ENCODE results near the gene PIM3. TPM values are rescaled to one million over a fixed set of nuclear protein-coding genes. Genes with fewer than 3 reads are reported as not detected.

PIM3 gene
- polyA plus RNA-seq, 1 of the 3 experiments (the other 2 are of a cell fraction): 15.3 TPM

- Histone ChIP-seq H4K20me1 (ENCODE audit: insufficient read depth) (no peaks in the 10 kb centered on the region), H3K4me2 (no peak overlapping the region), H3K27ac (ENCODE audit: low read depth in 2 of 2, low read length in 1 of 2) (peak overlapping the region in 1 of 2 experiments; percentile 69; a peak in 2 of 4 replicates), H3K9me3 (no peaks in the 10 kb centered on the region), H3K9ac (no peak overlapping the region), H3K27me3 (ENCODE audit: insufficient read depth) (no peaks in the 10 kb centered on the region), H2AFZ (ENCODE audit: low read depth) (no peak overlapping the region), H3K9me2 (no peaks in the 10 kb centered on the region), H3K79me2 (ENCODE audit: insufficient read depth) (no peaks in the 10 kb centered on the region), H3K4me1 (ENCODE audit: control insufficient read depth in 1 of 2, insufficient read depth in 2 of 2, low read depth in 1 of 2, low read length in 1 of 2) (peaks cover 13 to 39% of the 10 kb centered on the region in 2 experiments; a peak in 3 of 4 replicates), H3K4me3 (ENCODE audit: low read depth in 2 of 2, low read length in 1 of 2) (no peak overlapping the region), H3K36me3 (replicated peaks in 1 of 2; ENCODE audit: control insufficient read depth in 1 of 2, insufficient read depth in 2 of 2, low read length in 1 of 2) (no peaks in the 10 kb centered on the region), H3F3A (replicated peaks; ENCODE audit: insufficient read depth) (no peaks in the 10 kb centered on the region)
- CTCF ChIA-PET: interaction anchor here (1.4 to 1.5 kb wide), 2 partner anchors 23 to 24 kb away, joined by 3 to 6 read pairs; no protein-coding TSS in a partner anchor
- POLR2A ChIA-PET: no interaction called here
- no CpG with 5 or more reads among the region's 18 CpGs for WGBS (ENCODE audit: low lambda C conversion rate)
- peak; percentile 68 for DNase-seq
- no peak for TF ChIP-seq TEAD4 (IDR thresholded peaks at IDR 0.05; ENCODE audit: borderline replicate concordance, insufficient read depth)
- TF ChIP-seq FOXM1 (IDR thresholded peaks at IDR 0.05; ENCODE audit: low read depth): no peak
- TF ChIP-seq GABPA (IDR thresholded peaks at IDR 0.05; ENCODE audit: low read depth): no peak
- TF ChIP-seq RXRA (IDR thresholded peaks at IDR 0.05; ENCODE audit: borderline replicate concordance, low read depth): no peak
- no peak for TF ChIP-seq EP300 (IDR thresholded peaks at IDR 0.05; ENCODE audit: borderline replicate concordance in 1 of 2, low read depth in 1 of 2, low read length in 1 of 2)
- TF ChIP-seq USF1 (IDR thresholded peaks at IDR 0.05; ENCODE audit: borderline replicate concordance, low read depth): no peak
- no peak for TF ChIP-seq RFX5 (IDR thresholded peaks at IDR 0.05; ENCODE audit: low read length)
- no peak for TF ChIP-seq RAD21 (IDR thresholded peaks at IDR 0.05; ENCODE audit: low read length)
- TF ChIP-seq REST (IDR thresholded peaks at IDR 0.05; ENCODE audit: low read depth, low read length): no peak
Observed at GRCh38 chr22:49953680-49954344, 6.8 kb upstream of the PIM3 start.

GRCh38 chr22:49954354-49954753, 6.2 kb upstream of the PIM3 start:
- no peak overlapping the region for H2AFZ ChIP-seq (ENCODE audit: low read depth)
- peaks cover 13 to 41% of the 10 kb centered on the region in 2 experiments; a peak in 3 of 4 replicates for H3K4me1 ChIP-seq (ENCODE audit: control insufficient read depth in 1 of 2, insufficient read depth in 2 of 2, low read depth in 1 of 2, low read length in 1 of 2)
- no peaks in the 10 kb centered on the region for H4K20me1 ChIP-seq (ENCODE audit: insufficient read depth)
- no peaks in the 10 kb centered on the region for H3K79me2 ChIP-seq (ENCODE audit: insufficient read depth)
- no peak overlapping the region for H3K4me2 ChIP-seq
- ChIA-PET CTCF (interaction anchor here (1.4 kb wide), 2 partner anchors 24 to 236 kb away, joined by 3 read pairs; no protein-coding TSS in a partner anchor), POLR2A (no interaction called here)
- no peak overlapping the region for H3K9ac ChIP-seq
- H3F3A ChIP-seq (replicated peaks; ENCODE audit: insufficient read depth): no peaks in the 10 kb centered on the region
- TF ChIP-seq POLR2AphosphoS5 (IDR thresholded peaks at IDR 0.05; ENCODE audit: low read depth, low read length): no peak
- no peak for TF ChIP-seq RXRA (IDR thresholded peaks at IDR 0.05; ENCODE audit: borderline replicate concordance, low read depth)
- no peak for TF ChIP-seq EP300 (IDR thresholded peaks at IDR 0.05; ENCODE audit: borderline replicate concordance in 1 of 2, low read depth in 1 of 2, low read length in 1 of 2)
- TF ChIP-seq FOXJ3 (CRISPR knock-in tag; IDR thresholded peaks at IDR 0.05): no peak
- TF ChIP-seq TAF1 (IDR thresholded peaks at IDR 0.05; ENCODE audit: borderline replicate concordance, low read depth, low read length): no peak
- H3K9me3 ChIP-seq: no peaks in the 10 kb centered on the region
- no peaks in the 10 kb centered on the region for H3K9me2 ChIP-seq
- no peak for DNase-seq
- H3K27ac ChIP-seq (ENCODE audit: low read depth in 2 of 2, low read length in 1 of 2): peak overlapping the region in 1 of 2 experiments; percentile 69; a peak in 2 of 4 replicates
- H3K4me3 ChIP-seq (ENCODE audit: low read depth in 2 of 2, low read length in 1 of 2): no peak overlapping the region
- H3K36me3 ChIP-seq (replicated peaks in 1 of 2; ENCODE audit: control insufficient read depth in 1 of 2, insufficient read depth in 2 of 2, low read length in 1 of 2): no peaks in the 10 kb centered on the region
- 94% methylated on average over 6 of the region's 8 CpGs for WGBS (ENCODE audit: low lambda C conversion rate)
- H3K27me3 ChIP-seq (ENCODE audit: insufficient read depth): no peaks in the 10 kb centered on the region
